ENCODE measurements around the gene TMEM201.

Gene TMEM201

DNA sequence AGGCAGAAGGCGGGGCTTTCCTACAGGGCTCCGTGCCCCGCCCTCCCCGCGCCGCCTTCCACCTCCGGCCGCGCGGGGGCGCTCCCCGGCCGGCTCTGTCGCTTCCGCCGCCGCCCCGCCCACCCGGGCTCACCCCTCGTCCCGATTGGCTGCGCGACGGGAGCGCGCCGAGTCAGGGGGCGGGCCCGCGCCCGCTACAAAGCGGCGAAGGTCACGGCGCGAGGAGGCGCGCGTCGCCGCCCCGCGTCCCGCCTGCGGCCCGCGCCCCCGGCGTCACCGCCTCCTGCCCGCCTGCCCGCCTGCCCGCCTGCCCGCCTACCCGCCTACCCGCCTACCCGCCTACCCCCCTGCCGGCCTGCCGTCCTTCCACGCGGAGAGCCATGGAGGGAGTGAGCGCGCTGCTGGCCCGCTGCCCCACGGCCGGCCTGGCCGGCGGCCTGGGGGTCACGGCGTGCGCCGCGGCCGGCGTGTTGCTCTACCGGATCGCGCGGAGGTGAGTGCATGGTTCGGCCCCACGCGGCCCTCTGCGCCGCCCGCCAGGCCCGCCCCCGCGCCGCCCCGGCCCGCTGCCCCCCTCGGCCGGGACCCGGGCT is at the start of gene TMEM201:
Gene TMEM201, plus strand, starts transcription at position 361 of the 593 bp plus-strand sequence. Its CDS starts 20 bp downstream, at position 381.
- Histone ChIP-seq H3K9me3 (replicated peaks in 1 of 11) (no peaks in the 10 kb centered on the region), H3K27me3 (no peaks in the 10 kb centered on the region), H4K20me1 (peaks cover 14 to 61% (median 50%) of the 10 kb centered on the region in 11 experiments; a peak in 19 of 22 replicates), H3K4me1 (peaks cover 51 to 67% (median 56%) of the 10 kb centered on the region in 10 experiments), H3K36me3 (peaks cover 0 to 18% (median 10%) of the 10 kb centered on the region in 11 experiments; a peak in 17 of 22 replicates), H3K4me3 (peak within 1 kb of the TSS; percentile 69 to 94 (median 86)), H3K4me2 (peak within 1 kb of the TSS; percentile 96 to 100 (median 99)), H3K27ac (peak within 1 kb of the TSS in 10 of 11 experiments; percentile 47 to 86 (median 83); a peak in 20 of 22 replicates), H3K9ac (peak within 1 kb of the TSS; percentile 76 to 92 (median 88))
- TF ChIP-seq Cebpa-rat (IDR thresholded peaks at IDR 0.05) = no peak

GRCh38 chr1:9539165-9539828 is 49.4 kb upstream of the TMEM201 start, which contains the start of gene SLC25A33:
TSS of gene SLC25A33 (plus strand) at chr1:9539465. CDS start at chr1:9539692, 227 bp downstream.
- H3K4me1 ChIP-seq = peaks cover 33 to 50% (median 42%) of the 10 kb centered on the region in 10 experiments
- H3K9me3 ChIP-seq (replicated peaks in 1 of 11) = no peaks in the 10 kb centered on the region
- H3K27me3 ChIP-seq = no peaks in the 10 kb centered on the region
- H3K4me3 ChIP-seq = peak within 1 kb of the TSS; percentile 65 to 93 (median 81)
- peak within 1 kb of the TSS; percentile 92 to 96 (median 94) for H3K9ac ChIP-seq
- peaks cover 0 to 28% (median 7%) of the 10 kb centered on the region in 11 experiments; a peak in 12 of 22 replicates for H3K36me3 ChIP-seq
- H4K20me1 ChIP-seq = peaks cover 42 to 48% (median 47%) of the 10 kb centered on the region in 11 experiments; a peak in 21 of 22 replicates
- TF ChIP-seq Cebpa-rat (IDR thresholded peaks at IDR 0.05) = 0 out of 22 replicates have a peak, but pooled peaks of 2 of the 11 experiments have one; percentile 8 to 41
- peak within 1 kb of the TSS; percentile 79 to 96 (median 92) for H3K4me2 ChIP-seq
- peak within 1 kb of the TSS; percentile 88 to 97 (median 94) for H3K27ac ChIP-seq

- Histone ChIP-seq H3K27ac (peak overlapping the region; percentile 88 to 97 (median 94)), H3K27me3 (no peaks in the 10 kb centered on the region)
These were observed 48.7 kb upstream of the TMEM201 start for GRCh38 chr1:9539829-9540550.

DNA sequence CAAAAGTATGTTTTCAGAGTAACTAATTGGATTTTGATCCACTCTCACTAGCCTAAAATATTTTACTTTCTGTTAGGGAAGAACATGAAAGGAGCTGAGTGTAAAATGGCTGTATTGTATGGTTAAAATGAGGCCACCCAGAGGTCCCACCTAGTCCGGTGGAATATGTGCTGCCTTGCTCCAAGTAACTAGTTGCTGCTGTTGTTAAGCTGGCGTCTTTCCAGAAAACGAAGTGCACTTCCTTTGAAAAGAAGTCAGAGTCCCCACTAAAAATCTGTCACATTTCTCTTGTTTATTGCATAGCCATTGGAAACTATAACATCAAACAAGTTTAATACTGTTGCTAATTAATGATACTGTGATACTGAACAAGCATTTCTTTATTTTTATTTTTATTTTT is 46.3 kb upstream of the TMEM201 start:
- Histone ChIP-seq H3K36me3 (peaks cover 0 to 43% (median 14%) of the 10 kb centered on the region in 11 experiments; a peak in 16 of 22 replicates), H3K4me1 (peaks cover 35 to 58% (median 48%) of the 10 kb centered on the region in 10 experiments), H3K9ac (peak overlapping the region in 9 of 11 experiments; percentile 3 to 46 (median 32); a peak in 10 of 22 replicates), H3K27me3 (no peaks in the 10 kb centered on the region), H3K4me2 (peak overlapping the region; percentile 50 to 96 (median 86); a peak in 21 of 22 replicates), H4K20me1 (peaks cover 63 to 79% (median 78%) of the 10 kb centered on the region in 11 experiments; a peak in 21 of 22 replicates), H3K27ac (0 out of 22 replicates have a peak overlapping the region, but pooled peaks of 1 of the 11 experiments have one; percentile 8), H3K4me3 (no peak overlapping the region), H3K9me3 (replicated peaks in 1 of 11) (peaks cover 0 to 6% (median 2%) of the 10 kb centered on the region in 11 experiments; a peak in 6 of 22 replicates)
- TF ChIP-seq Cebpa-rat (IDR thresholded peaks at IDR 0.05) = no peak

More at GRCh38 chr1:9539829-9540550, 48.7 kb upstream of the TMEM201 start:
- peaks cover 33 to 50% (median 42%) of the 10 kb centered on the region in 10 experiments for H3K4me1 ChIP-seq
- H3K4me2 ChIP-seq = peak overlapping the region; percentile 79 to 96 (median 92)
- H3K9me3 ChIP-seq (replicated peaks in 1 of 11) = no peaks in the 10 kb centered on the region
- H3K36me3 ChIP-seq = peaks cover 0 to 31% (median 7%) of the 10 kb centered on the region in 11 experiments; a peak in 12 of 22 replicates
- peaks cover 48 to 55% (median 54%) of the 10 kb centered on the region in 11 experiments; a peak in 21 of 22 replicates for H4K20me1 ChIP-seq
- H3K9ac ChIP-seq = peak overlapping the region; percentile 92 to 96 (median 94)
- peak overlapping the region; percentile 65 to 93 (median 81) for H3K4me3 ChIP-seq
- no peak for TF ChIP-seq Cebpa-rat (IDR thresholded peaks at IDR 0.05)

- no peak overlapping the region for H3K27ac ChIP-seq
- TF ChIP-seq Cebpa-rat (IDR thresholded peaks at IDR 0.05) = no peak
- H3K4me2 ChIP-seq = no peak overlapping the region
- H3K4me1 ChIP-seq = peaks cover 27 to 47% (median 37%) of the 10 kb centered on the region in 10 experiments
- H3K36me3 ChIP-seq = peaks cover 0 to 66% (median 34%) of the 10 kb centered on the region in 11 experiments; a peak in 16 of 22 replicates
- H4K20me1 ChIP-seq = peaks cover 79 to 100% (median 100%) of the 10 kb centered on the region in 11 experiments; a peak in 21 of 22 replicates
- H3K4me3 ChIP-seq = no peak overlapping the region
- H3K9ac ChIP-seq = no peak overlapping the region
- H3K27me3 ChIP-seq = no peaks in the 10 kb centered on the region
- H3K9me3 ChIP-seq (replicated peaks in 1 of 11) = peaks cover 0 to 21% (median 11%) of the 10 kb centered on the region in 11 experiments; a peak in 11 of 22 replicates
These were observed 43.8 kb upstream of the TMEM201 start for GRCh38 chr1:9544926-9545325.

DNA sequence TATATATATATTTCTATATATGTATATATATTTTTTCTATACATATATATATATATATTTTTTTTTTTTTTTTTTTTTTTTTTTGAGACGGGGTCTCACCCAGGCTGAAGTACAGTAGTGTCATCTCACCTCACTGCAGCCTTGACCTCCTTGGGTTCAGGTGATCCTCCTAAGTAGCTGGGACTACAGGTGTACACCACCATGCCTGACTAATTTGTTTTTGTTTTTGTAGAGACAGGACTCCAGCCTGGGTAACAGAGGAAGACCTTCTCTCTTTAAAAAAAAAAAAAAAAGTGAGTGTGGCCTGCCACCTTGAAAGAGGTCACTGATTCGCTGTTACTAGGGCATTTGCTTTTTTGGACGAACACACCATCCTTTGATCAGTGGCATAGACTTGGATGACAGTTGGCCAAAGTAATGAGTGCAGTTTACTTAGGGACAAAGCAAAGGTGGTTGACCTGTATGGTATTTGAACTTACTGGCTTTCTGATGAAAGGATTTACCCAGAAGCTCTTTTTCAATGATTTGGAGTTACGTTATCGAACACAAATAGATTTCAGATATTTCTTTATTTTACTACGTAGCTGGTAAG is 38.7 kb upstream of the TMEM201 start:
- Histone ChIP-seq H3K9ac (no peak overlapping the region), H3K4me3 (no peak overlapping the region), H3K4me1 (peaks cover 0 to 14% (median 9%) of the 10 kb centered on the region in 10 experiments; a peak in 12 of 20 replicates), H3K27ac (no peak overlapping the region), H3K9me3 (replicated peaks in 1 of 11) (peaks cover 0 to 21% (median 11%) of the 10 kb centered on the region in 11 experiments; a peak in 11 of 22 replicates), H3K27me3 (no peaks in the 10 kb centered on the region), H3K36me3 (peaks cover 17 to 78% (median 57%) of the 10 kb centered on the region in 11 experiments), H4K20me1 (peaks cover 53 to 100% (median 95%) of the 10 kb centered on the region in 11 experiments; a peak in 21 of 22 replicates), H3K4me2 (no peak overlapping the region)
- TF ChIP-seq Cebpa-rat (IDR thresholded peaks at IDR 0.05) = no peak

- no peak overlapping the region for H3K4me3 ChIP-seq
- peaks cover 37 to 90% (median 72%) of the 10 kb centered on the region in 11 experiments for H3K36me3 ChIP-seq
- H4K20me1 ChIP-seq = peaks cover 44 to 100% (median 94%) of the 10 kb centered on the region in 11 experiments; a peak in 21 of 22 replicates
- no peak overlapping the region for H3K4me2 ChIP-seq
- no peak overlapping the region for H3K27ac ChIP-seq
- TF ChIP-seq Cebpa-rat (IDR thresholded peaks at IDR 0.05) = no peak
- peaks cover 2 to 9% (median 6%) of the 10 kb centered on the region in 10 experiments; a peak in 13 of 20 replicates for H3K4me1 ChIP-seq
- peaks cover 0 to 19% (median 11%) of the 10 kb centered on the region in 11 experiments; a peak in 11 of 22 replicates for H3K9me3 ChIP-seq (replicated peaks in 1 of 11)
- no peaks in the 10 kb centered on the region for H3K27me3 ChIP-seq
- no peak overlapping the region for H3K9ac ChIP-seq
These were observed 36.7 kb upstream of the TMEM201 start for GRCh38 chr1:9551984-9552383.
